ENCODE measurements around the gene PCDH1.

PCDH1 gene

DNA sequence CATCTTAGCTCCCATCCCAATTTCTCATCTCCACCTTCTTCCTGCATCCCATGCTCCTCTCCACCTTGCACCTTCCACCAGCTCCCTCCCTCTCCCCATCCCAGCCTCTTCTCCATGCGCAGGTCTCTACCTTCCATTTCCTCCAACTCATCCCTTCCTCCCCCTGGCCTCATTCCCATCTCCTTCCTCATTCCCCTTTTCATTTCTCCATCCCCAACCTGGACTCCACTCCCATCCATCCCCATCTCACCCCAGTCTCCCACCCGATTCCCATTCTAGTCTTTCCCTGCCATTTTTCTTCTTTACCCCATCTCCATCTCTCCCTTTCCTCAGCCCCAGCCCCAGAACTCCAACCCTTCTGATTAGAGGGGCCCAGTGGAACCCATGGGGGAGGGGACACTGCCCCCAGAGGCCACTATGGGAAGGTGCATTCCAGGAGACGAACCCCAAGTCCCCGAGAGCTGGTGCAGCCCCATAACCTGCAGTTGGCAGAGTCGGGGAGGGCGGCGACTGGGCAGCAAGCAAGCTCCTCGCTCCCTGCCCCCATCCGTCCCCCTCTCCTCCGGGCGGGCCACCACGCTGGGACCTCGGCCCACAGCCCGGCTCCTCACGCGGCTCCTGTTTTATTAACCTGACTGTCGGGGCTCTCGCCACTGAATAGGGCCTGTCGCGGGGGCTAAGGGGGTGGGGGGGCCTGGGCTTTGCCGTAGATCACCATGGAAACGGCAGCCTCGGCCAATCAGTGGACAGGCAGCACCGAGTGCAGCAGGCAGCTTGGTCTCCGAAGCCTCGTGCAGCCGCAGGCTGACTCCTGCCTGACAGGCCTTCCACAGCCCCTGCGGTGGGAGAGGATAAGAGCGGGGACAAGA is 66.7 kb downstream of the PCDH1 start:
- TF ChIP-seq, protein P1, sequence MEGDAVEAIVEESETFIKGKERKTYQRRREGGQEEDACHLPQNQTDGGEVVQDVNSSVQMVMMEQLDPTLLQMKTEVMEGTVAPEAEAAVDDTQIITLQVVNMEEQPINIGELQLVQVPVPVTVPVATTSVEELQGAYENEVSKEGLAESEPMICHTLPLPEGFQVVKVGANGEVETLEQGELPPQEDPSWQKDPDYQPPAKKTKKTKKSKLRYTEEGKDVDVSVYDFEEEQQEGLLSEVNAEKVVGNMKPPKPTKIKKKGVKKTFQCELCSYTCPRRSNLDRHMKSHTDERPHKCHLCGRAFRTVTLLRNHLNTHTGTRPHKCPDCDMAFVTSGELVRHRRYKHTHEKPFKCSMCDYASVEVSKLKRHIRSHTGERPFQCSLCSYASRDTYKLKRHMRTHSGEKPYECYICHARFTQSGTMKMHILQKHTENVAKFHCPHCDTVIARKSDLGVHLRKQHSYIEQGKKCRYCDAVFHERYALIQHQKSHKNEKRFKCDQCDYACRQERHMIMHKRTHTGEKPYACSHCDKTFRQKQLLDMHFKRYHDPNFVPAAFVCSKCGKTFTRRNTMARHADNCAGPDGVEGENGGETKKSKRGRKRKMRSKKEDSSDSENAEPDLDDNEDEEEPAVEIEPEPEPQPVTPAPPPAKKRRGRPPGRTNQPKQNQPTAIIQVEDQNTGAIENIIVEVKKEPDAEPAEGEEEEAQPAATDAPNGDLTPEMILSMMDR (conservative IDR thresholded peaks at IDR 0.05; ENCODE audit: low read length): peak; percentile 55
- no peak overlapping the region for H3K4me3 ChIP-seq (ENCODE audit: low read length)
- DNase-seq (ENCODE audit: low read depth): no peak

DNA sequence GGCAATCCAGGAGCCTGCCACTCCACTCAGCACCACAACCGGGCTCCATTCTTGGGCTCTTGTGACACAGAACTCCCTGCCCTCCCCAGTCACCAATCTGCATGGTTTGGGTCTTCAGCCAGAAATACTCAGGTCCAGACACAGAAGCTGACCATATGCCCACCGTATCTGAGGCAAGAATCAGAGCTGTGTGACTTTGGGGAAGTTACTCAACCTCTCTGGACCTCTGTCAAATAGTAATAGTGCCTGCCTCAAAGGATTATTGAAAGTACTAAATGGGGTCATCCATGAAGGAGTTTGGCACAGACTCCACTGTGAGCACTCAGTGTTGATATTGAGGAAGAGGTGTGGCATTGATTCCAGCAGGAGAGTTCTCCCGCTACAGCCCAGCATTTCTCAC is 67.5 kb downstream of the PCDH1 start:
- no peak overlapping the region for H3K4me3 ChIP-seq (ENCODE audit: low read length)
- DNase-seq (ENCODE audit: low read depth): no peak
- TF ChIP-seq, protein P1 (conservative IDR thresholded peaks at IDR 0.05; ENCODE audit: low read length): no peak

DNA sequence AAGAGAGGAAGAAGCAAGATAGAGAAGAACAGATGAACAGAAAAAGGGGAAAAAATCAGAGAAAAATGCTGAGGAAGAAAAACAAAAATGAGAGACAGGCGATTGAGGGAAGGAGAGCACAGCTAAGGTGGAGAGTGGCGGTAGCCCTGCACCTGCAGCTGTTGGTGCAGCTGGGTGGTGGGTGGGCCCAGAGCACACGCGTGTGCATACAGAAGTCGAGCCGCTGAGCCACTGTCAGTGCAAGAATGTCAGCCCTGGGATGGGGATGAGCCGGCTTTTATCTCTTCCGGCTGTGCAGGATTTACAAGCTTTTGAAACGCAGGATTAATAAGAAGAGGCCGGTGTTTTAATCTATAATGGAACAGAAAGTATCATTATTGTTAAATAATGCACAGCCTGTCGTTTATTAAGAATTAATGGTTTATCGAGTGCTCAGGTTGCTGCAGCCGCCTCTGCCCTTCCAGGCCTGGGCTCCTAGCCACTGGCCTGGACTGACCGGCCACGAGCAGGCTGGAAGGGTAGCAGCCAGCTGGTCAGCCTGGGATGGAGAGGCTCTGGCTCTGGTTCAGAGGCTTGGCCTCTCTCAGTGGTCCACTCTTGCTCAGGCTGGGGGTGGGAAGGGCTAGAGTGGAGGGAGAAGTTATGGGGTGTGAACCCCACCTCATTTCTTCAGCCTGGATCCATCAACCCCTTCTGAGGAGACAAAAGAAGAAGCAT is 68.7 kb downstream of the PCDH1 start:
- TF ChIP-seq, protein P1 (conservative IDR thresholded peaks at IDR 0.05; ENCODE audit: low read length): no peak
- no peak overlapping the region for H3K4me3 ChIP-seq (ENCODE audit: low read length)
- no peak for DNase-seq (ENCODE audit: low read depth)

DNA sequence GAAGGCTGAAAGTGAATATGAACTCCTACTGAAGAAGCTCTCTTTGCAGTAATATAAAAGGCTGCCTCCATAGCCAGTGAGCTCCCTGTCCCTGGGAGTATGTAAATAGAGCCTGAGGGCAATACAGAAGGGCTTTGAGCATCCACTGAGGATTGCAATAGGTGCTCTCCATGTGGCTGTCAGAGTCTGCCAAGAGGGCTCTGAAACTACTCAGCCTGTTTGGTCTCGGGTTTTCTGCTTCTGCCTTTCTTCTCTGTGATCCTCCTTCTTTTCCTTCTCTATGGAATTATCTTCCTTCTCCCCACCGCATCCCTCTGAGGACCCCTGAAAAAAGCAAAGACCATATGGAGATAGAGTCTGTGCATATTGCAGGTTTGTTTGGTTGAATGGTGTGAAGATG is 69.4 kb downstream of the PCDH1 start:
- H3K4me3 ChIP-seq (ENCODE audit: low read length): no peak overlapping the region
- TF ChIP-seq, protein P1 (conservative IDR thresholded peaks at IDR 0.05; ENCODE audit: low read length): no peak
- DNase-seq (ENCODE audit: low read depth): no peak

DNA sequence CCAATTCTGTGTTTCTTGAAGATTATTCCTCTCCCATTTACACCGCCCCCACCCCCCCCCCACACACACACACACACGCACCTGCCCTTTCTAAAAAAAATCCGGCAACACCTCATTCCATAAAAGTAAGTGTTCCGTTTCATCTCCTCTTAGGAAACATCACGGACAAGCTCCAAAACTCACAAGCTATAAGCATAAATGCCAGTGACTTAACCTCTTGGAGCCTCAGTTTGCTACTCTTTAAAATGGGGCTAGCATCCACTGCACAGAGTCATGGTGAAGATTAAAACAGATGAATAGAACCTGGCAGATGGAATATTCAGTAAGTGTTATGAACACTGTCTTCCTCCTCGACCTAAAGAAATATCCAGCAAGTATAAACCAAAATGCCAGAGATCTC is 70.5 kb downstream of the PCDH1 start:
- TF ChIP-seq, protein P1 (conservative IDR thresholded peaks at IDR 0.05; ENCODE audit: low read length): no peak
- no peak for DNase-seq (ENCODE audit: low read depth)
- H3K4me3 ChIP-seq (ENCODE audit: low read length): no peak overlapping the region

DNA sequence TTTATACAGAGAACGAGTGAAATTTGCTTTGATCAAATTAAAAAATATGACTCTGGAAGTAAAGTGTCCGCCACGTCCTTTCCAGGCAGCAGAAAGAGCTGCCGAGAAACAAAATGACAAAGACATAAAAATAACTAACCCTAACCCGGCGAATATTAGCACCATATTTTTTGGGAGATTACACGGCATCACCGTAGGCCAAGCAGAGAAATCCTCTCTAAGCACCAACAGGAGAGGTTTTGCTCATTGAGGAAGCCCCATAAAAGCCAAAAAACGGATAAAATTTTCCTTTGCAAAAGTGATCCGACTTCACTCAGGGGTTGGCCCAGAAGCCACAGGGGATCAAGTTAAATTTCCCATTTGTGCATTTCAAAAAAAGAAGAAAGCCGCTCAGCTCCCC is 70.9 kb downstream of the PCDH1 start:
- DNase-seq (ENCODE audit: low read depth): no peak
- TF ChIP-seq, protein P1 (conservative IDR thresholded peaks at IDR 0.05; ENCODE audit: low read length): no peak
- H3K4me3 ChIP-seq (ENCODE audit: low read length): no peak overlapping the region

DNA sequence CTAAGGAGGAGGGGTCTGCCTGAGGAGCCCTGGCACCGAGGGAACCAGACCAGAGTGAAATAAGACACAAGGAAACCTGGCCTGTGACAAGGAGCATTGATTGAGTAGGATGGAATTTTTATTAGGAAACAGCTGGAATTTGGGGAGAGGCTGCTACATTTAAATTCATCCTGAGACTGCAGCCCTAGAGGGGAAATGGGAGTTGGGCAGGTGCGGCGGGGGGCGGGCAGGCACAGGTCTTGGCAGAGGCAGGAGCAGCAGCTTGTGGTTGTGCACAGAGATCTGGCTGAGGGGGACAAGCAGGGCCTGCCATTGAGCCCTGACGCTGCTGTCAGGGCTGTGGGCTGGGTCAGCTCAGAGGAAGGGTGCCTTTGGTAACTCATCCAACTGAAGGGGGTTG is 71.6 kb downstream of the PCDH1 start:
- TF ChIP-seq, protein P1 (conservative IDR thresholded peaks at IDR 0.05; ENCODE audit: low read length): no peak
- H3K4me3 ChIP-seq (ENCODE audit: low read length): no peak overlapping the region
- DNase-seq (ENCODE audit: low read depth): no peak
